ENCODE data around the gene RAB6A. TPM values are rescaled to one million over a fixed set of nuclear protein-coding genes. Genes with fewer than 3 reads are reported as not detected.

RAB6A gene
- total and polyA plus RNA-seq, 10 of the 15 experiments (the other 5 are each of a cell fraction or from before 2014, with no cell fraction given), result 9.8 to 107 (median 34.1) TPM

DNA sequence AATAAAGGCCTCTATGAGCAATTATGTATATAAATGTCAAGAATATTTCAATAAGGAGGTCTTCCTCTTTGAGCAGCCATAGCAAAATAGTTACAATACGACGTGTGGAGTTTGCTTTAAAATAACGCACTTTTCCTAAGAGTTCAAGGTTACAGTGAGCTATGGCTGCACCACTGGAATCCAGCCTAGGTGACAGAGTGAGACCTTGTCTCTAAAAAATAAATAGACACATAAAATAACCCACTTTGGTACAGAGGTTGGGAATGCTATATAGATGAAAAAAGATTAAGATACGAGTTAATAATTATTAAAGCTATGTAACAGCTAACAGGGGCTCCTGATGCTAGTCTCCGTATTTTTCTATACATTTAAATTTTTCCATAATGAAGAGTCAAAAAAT lies 12.6 kb downstream of the RAB6A start:
- WGBS (ENCODE audit: insufficient coverage, insufficient replicate concordance, low lambda C conversion rate, missing lambda C conversion rate), result over 99% methylated on average over 5 of the region's 5 CpGs
- ChIA-PET SMC1A (ENCODE audit: uncharacterized antibody, unreplicated experiment) (interaction anchor here (1.0 kb wide), 1 partner anchor 10 kb away, joined by 3 read pairs; no protein-coding TSS in a partner anchor), CTCF (no interaction called here), POLR2A (interaction anchor here (1.1 kb wide), 1 partner anchor 12 kb away, joined by 7 read pairs; no protein-coding TSS in a partner anchor), RAD21 (ENCODE audit: unreplicated experiment) (no interaction called here)
- Histone ChIP-seq H3K4me2 (ENCODE audit: control insufficient read depth, insufficient read depth) (no peak overlapping the region), H3K36me3 (ENCODE audit: control insufficient read depth in 2 of 2, insufficient read depth in 2 of 2, low read length in 1 of 2) (no peaks in the 10 kb centered on the region; a peak in 2 of 4 replicates), H3K27me3 (replicated peaks in 1 of 2; ENCODE audit: control insufficient read depth in 2 of 2, insufficient read depth in 2 of 2, low read length in 1 of 2) (no peaks in the 10 kb centered on the region), H3K79me2 (ENCODE audit: control insufficient read depth, insufficient read depth, low read length) (peaks cover 59% of the 10 kb centered on the region), H3K9me3 (replicated peaks; ENCODE audit: control insufficient read depth, insufficient read depth, low read length) (no peaks in the 10 kb centered on the region), H4K20me1 (ENCODE audit: control insufficient read depth, insufficient read depth) (no peaks in the 10 kb centered on the region), H3K4me1 (ENCODE audit: control insufficient read depth, insufficient read depth, low read length) (no peaks in the 10 kb centered on the region), H3K27ac (ENCODE audit: control insufficient read depth, insufficient read depth) (no peak overlapping the region), H2AFZ (ENCODE audit: control insufficient read depth, low read depth, low read length) (no peak overlapping the region), H3K9ac (ENCODE audit: control insufficient read depth, insufficient read depth, low read length) (no peak overlapping the region), H3K4me3 (no peak overlapping the region)
- in situ Hi-C loops (cut with MboI) (no loop called here), intact Hi-C loops (cut with micrococcal nuclease; ENCODE audit: unreplicated experiment) (no loop called here)
- DNase-seq (ENCODE audit: low read depth, low spot score) (no peak), ATAC-seq (no peak), FAIRE-seq (no peak)
- no peak for TF ChIP-seq ZNF24 (IDR thresholded peaks at IDR 0.05)
- no peak for TF ChIP-seq SMC3 (IDR thresholded peaks at IDR 0.05; ENCODE audit: borderline replicate concordance, low read length)
- TF ChIP-seq, protein P1, sequence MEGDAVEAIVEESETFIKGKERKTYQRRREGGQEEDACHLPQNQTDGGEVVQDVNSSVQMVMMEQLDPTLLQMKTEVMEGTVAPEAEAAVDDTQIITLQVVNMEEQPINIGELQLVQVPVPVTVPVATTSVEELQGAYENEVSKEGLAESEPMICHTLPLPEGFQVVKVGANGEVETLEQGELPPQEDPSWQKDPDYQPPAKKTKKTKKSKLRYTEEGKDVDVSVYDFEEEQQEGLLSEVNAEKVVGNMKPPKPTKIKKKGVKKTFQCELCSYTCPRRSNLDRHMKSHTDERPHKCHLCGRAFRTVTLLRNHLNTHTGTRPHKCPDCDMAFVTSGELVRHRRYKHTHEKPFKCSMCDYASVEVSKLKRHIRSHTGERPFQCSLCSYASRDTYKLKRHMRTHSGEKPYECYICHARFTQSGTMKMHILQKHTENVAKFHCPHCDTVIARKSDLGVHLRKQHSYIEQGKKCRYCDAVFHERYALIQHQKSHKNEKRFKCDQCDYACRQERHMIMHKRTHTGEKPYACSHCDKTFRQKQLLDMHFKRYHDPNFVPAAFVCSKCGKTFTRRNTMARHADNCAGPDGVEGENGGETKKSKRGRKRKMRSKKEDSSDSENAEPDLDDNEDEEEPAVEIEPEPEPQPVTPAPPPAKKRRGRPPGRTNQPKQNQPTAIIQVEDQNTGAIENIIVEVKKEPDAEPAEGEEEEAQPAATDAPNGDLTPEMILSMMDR (IDR thresholded peaks at IDR 0.05 in 2 of 3, conservative IDR thresholded peaks at IDR 0.05 in 1 of 3; ENCODE audit: control insufficient read depth in 2 of 3, extremely low read depth in 1 of 3, insufficient read depth in 1 of 3, low read depth in 3 of 3, low read length in 3 of 3), result no peak
- no peak for TF ChIP-seq ESRRA (IDR thresholded peaks at IDR 0.05; ENCODE audit: low read length)
- TF ChIP-seq CHD4 (IDR thresholded peaks at IDR 0.05), result no peak
- no peak for TF ChIP-seq CREM (IDR thresholded peaks at IDR 0.05; ENCODE audit: low read depth)
- TF ChIP-seq YY1 (IDR thresholded peaks at IDR 0.05; ENCODE audit: low read depth, low read length), result no peak
- TF ChIP-seq CEBPB (IDR thresholded peaks at IDR 0.05; ENCODE audit: borderline replicate concordance in 1 of 2, low read depth in 2 of 2, low read length in 2 of 2), result no peak
- no peak for TF ChIP-seq SRF (IDR thresholded peaks at IDR 0.05; ENCODE audit: low read depth in 2 of 2, low read length in 2 of 2)
- TF ChIP-seq FOXK2 (IDR thresholded peaks at IDR 0.05), result no peak
- no peak for TF ChIP-seq ZBED1 (IDR thresholded peaks at IDR 0.05; ENCODE audit: borderline replicate concordance)
- BruUV-seq (replicated peaks), result no TSS peak

All from GM12878 (cell line).